Breast epithelium (tissue), 4 donors: ENCODE measurements around the gene CUBN. TPM values are rescaled to one million over a fixed set of nuclear protein-coding genes. Genes with fewer than 3 reads are reported as not detected.

ENCODE experiments used
- DNase-seq, 2 donors: peaks; one replicate each; pipeline ENCODE4 v3.0.0-alpha.2; 2019; ENCODE audit warnings: low spot score in 2 of 2
- H3K27ac ChIP-seq, 2 donors: fragments of 200-600 bp; sonication (generic) in 1 of 2; one replicate each; pipeline ENCODE4 v1.5.1; 2016 to 2019; ENCODE audit warnings: mild to moderate bottlenecking in 1 of 2
- H3K27me3 ChIP-seq, 2 donors: fragments of 200-600 bp; sonication (generic) in 1 of 2; one replicate each; pipeline versions ENCODE4 v1.5.1 to v1.6.0; 2017 to 2019; ENCODE audit warnings: control low read depth in 1 of 2, mild to moderate bottlenecking in 1 of 2
- H3K36me3 ChIP-seq: fragments of 200-600 bp; one replicate; pipeline ENCODE4 v1.5.1; 2019
- H3K4me1 ChIP-seq, 2 donors: fragments of 200-600 bp; sonication (generic); one replicate each; pipeline ENCODE4 v1.5.1; 2016 to 2019; ENCODE audit warnings: control low read depth in 1 of 2
- H3K4me3 ChIP-seq, 3 donors: fragments of 200-600 bp; sonication (generic); 1 replicate in 2 of 3; 2 replicates in 1 of 3; pipeline ENCODE4 v1.5.1; 2016 to 2019; ENCODE audit warnings: mild to moderate bottlenecking in 3 of 3, moderate library complexity in 2 of 3
- H3K9me3 ChIP-seq, 2 donors: fragments of 200-600 bp; sonication (generic) in 1 of 2; one replicate each; pipeline ENCODE4 v1.5.1; 2016 to 2019; ENCODE audit warnings: control low read depth in 1 of 2
- CTCF ChIP-seq, 3 donors: fragments of 450-650 bp; IDR thresholded peaks; one replicate each; pipeline ENCODE4 v1.5.1; 2016 to 2017; ENCODE audit warnings: antibody characterized with exemption in 3 of 3, mild to moderate bottlenecking in 3 of 3, moderate library complexity in 3 of 3
- POLR2A ChIP-seq: fragments of 450-650 bp; IDR thresholded peaks from one replicate; pipeline ENCODE4 v1.6.1; 2016; ENCODE audit warnings: antibody characterized with exemption, mild to moderate bottlenecking, moderate library complexity
- POLR2AphosphoS5 ChIP-seq, 3 donors: sonication (generic); formaldehyde crosslinking; IDR thresholded peaks; one replicate each; pipeline ENCODE4 v1.6.1; 2017; ENCODE audit warnings: antibody characterized with exemption in 3 of 3
- intact Hi-C: fragments of 100-400 bp; cut with DNase I; formaldehyde crosslinking; loops from one replicate; pipeline ENCODE4 v1.15.1; 2023; ENCODE audit warnings: low total_unique reads
- total RNA-seq, 3 donors: library from RNA; depleted of rRNA; stranded (reverse); fragments of >200 nt; gene quantifications; one replicate each; pipeline ENCODE4 v1.1.0, GENCODE V29; 2016

CUBN gene
- total RNA-seq, 3 donors from 2014 or later, result 1.6 to 5.7 (median 5.0) TPM

- Histone ChIP-seq H3K4me3 (no peak overlapping the region), H3K27me3 (no peaks in the 10 kb centered on the region), H3K4me1 (no peaks in the 10 kb centered on the region), H3K9me3 (no peaks in the 10 kb centered on the region), H3K27ac (no peak overlapping the region), H3K36me3 (no peaks in the 10 kb centered on the region)
- no peak for DNase-seq
- intact Hi-C loops, result no loop called here
- TF ChIP-seq POLR2AphosphoS5 (IDR thresholded peaks at IDR 0.05), result no peak
- no peak for TF ChIP-seq CTCF (IDR thresholded peaks at IDR 0.05)
- TF ChIP-seq POLR2A, result no peak
Measured at GRCh38 chr10:16976803-16977202, 152.8 kb downstream of the CUBN start.

- Histone ChIP-seq H3K4me1 (no peaks in the 10 kb centered on the region), H3K27ac (no peak overlapping the region), H3K36me3 (no peaks in the 10 kb centered on the region), H3K4me3 (no peak overlapping the region), H3K27me3 (no peaks in the 10 kb centered on the region), H3K9me3 (no peaks in the 10 kb centered on the region)
- TF ChIP-seq CTCF (IDR thresholded peaks at IDR 0.05), result no peak
- no peak for TF ChIP-seq POLR2A
- no peak for TF ChIP-seq POLR2AphosphoS5 (IDR thresholded peaks at IDR 0.05)
- intact Hi-C loops, result no loop called here
- no peak for DNase-seq
Measured at GRCh38 chr10:16975188-16975587, 154.4 kb downstream of the CUBN start.

DNA sequence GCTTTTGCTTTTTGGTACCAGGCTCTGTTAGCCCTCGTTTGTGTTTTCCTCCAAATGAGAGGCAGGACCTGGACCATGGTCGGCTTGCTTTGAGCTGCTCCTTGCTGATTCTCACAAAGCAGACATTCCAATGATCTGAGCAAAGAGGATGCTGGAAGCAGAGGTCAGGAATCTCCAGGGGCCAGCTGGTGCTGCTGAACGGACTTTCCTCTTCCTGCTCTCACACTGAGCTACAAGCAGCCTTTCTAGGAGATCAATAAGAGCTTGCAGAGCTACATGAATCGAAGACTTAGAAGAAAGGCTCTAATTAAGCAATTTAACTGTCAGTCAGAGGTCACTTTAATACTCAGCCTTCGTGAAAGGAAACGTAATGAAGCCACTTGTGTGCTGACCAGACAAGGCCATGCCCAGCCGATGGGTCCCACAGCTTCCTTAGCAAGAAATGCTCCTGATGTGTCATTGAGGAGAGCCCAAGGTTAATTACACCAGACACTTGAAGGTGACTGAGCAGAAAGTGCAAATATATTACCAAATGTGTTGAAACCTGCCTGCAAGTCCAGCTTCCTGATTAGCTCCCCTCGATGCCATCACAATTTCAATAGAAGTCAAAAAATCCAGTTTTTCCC lies 161.1 kb downstream of the CUBN start:
- Histone ChIP-seq H3K36me3 (no peaks in the 10 kb centered on the region), H3K27me3 (no peaks in the 10 kb centered on the region), H3K4me1 (no peaks in the 10 kb centered on the region), H3K27ac (peak overlapping the region; percentile 27 to 44), H3K9me3 (no peaks in the 10 kb centered on the region), H3K4me3 (no peak overlapping the region)
- intact Hi-C loops, result no loop called here
- no peak for TF ChIP-seq POLR2AphosphoS5 (IDR thresholded peaks at IDR 0.05)
- no peak for TF ChIP-seq CTCF (IDR thresholded peaks at IDR 0.05)
- no peak for TF ChIP-seq POLR2A
- no peak for DNase-seq

DNA sequence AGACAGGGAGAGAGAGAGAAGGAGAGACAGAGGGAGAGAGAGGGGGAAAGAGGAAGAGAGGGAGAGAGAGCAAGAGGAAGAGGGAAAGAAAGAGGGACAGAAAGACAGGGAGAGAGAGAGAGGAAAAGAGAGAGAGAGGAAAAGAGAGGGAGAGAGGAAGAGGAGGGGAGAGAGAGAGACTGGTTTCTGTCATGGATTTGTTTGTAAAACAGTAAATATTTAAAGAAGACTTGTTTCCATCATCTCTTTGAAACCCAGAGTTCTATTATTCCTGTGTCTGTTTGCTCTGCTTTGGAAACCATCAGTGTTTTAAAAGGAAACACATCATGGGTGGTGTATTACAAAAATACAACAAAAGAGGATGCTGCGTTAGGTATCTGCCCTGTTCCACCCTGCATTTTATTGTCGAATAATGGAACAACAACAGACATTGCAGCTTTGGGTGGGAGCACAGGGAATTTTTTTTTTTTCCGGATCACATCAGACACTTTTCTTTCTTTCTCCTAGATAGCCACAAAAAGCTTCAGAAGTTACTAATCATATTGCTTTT lies 161.7 kb downstream of the CUBN start:
- Histone ChIP-seq H3K4me3 (no peak overlapping the region), H3K36me3 (no peaks in the 10 kb centered on the region), H3K27me3 (no peaks in the 10 kb centered on the region), H3K4me1 (no peaks in the 10 kb centered on the region), H3K9me3 (no peaks in the 10 kb centered on the region), H3K27ac (peak overlapping the region; percentile 70 to 76)
- TF ChIP-seq POLR2AphosphoS5 (IDR thresholded peaks at IDR 0.05) (no peak), CTCF (IDR thresholded peaks at IDR 0.05) (no peak), POLR2A (no peak)
- no peak for DNase-seq
- intact Hi-C loops, result no loop called here

- Histone ChIP-seq H3K27me3 (no peaks in the 10 kb centered on the region), H3K9me3 (no peaks in the 10 kb centered on the region), H3K36me3 (no peaks in the 10 kb centered on the region), H3K27ac (peak overlapping the region; percentile 70 to 76), H3K4me1 (no peaks in the 10 kb centered on the region), H3K4me3 (peak overlapping the region in 1 of 3 donors; percentile 2)
- DNase-seq, result no peak
- intact Hi-C loops, result no loop called here
- TF ChIP-seq POLR2AphosphoS5 (IDR thresholded peaks at IDR 0.05) (no peak), POLR2A (no peak), CTCF (IDR thresholded peaks at IDR 0.05) (no peak)
Measured at GRCh38 chr10:16966991-16967865, 162.4 kb downstream of the CUBN start.
